H1 (cell line): ENCODE data around the gene HBEGF. TPM values are rescaled to one million over a fixed set of nuclear protein-coding genes. Genes with fewer than 3 reads are reported as not detected.

ENCODE experiments used
- CTCF ChIA-PET: fragments of 300-600 bp; sonication (Branson Sonifier 250); formaldehyde crosslinking; loops from one replicate; lab custom pipeline; 2021; ENCODE audit not compliant: partially characterized antibody; lab: Charles Lee
- POLR2A ChIA-PET: fragments of 300-600 bp; sonication (Branson Sonifier 250); formaldehyde crosslinking; loops from one replicate; lab custom pipeline; 2021; ENCODE audit warnings: inconsistent platforms; ENCODE audit not compliant: partially characterized antibody; lab: Charles Lee
- DNase-seq, 2 experiments: peaks; one replicate each; pipeline versions ENCODE4 v3.0.0 to v3.0.0-alpha.2; 2010 to 2022; ENCODE audit warnings: low spot score in 2 of 2, low read depth in 1 of 2, mixed read lengths in 1 of 2
- FAIRE-seq: peaks from 2 replicates; lab custom pipeline; 2011; peaks lifted over from hg19 to GRCh38; lab: Jason Lieb, UNC
- H2AFZ ChIP-seq: 2 replicates; pipeline ENCODE4 v1.8.1; 2012; ENCODE audit warnings: low read length, inconsistent platforms
- H2AK5ac ChIP-seq: 2 replicates; pipeline ENCODE4 v1.6.1; 2013; ENCODE audit warnings: low read depth, low read length
- H2BK120ac ChIP-seq: replicated peaks from 2 replicates; pipeline ENCODE3; 2013; ENCODE audit warnings: low read depth, low read length, inconsistent platforms
- H2BK12ac ChIP-seq: 2 replicates; pipeline ENCODE4 v1.6.1; 2013; ENCODE audit warnings: low read depth, low read length
- H2BK15ac ChIP-seq: 2 replicates; pipeline ENCODE4 v1.6.1; 2013; ENCODE audit warnings: low read length
- H2BK20ac ChIP-seq: 2 replicates; pipeline ENCODE4 v1.6.1; 2013; ENCODE audit warnings: low read length
- H2BK5ac ChIP-seq: 2 replicates; pipeline ENCODE4 v1.6.1; 2013; ENCODE audit warnings: low read depth, low read length
- H3K14ac ChIP-seq: 2 replicates; pipeline ENCODE4 v1.6.1; 2013; ENCODE audit warnings: inconsistent platforms; ENCODE audit not compliant: insufficient read length
- H3K18ac ChIP-seq: 2 replicates; pipeline ENCODE4 v1.6.1; 2013; ENCODE audit warnings: low read length; ENCODE audit errors: extremely low read depth
- H3K23ac ChIP-seq: 2 replicates; pipeline ENCODE4 v1.6.1; 2013; ENCODE audit warnings: inconsistent platforms; ENCODE audit not compliant: insufficient read length
- H3K23me2 ChIP-seq: 2 replicates; pipeline ENCODE4 v1.6.1; 2013; ENCODE audit warnings: low read depth, low read length
- H3K27ac ChIP-seq: 2 replicates; pipeline ENCODE4 v1.6.1; 2011; ENCODE audit warnings: low read depth, low read length, inconsistent platforms
- H3K27me3 ChIP-seq, 4 experiments: replicated peaks in 1 of 4; 1 replicate in 1 of 4; 2 replicates in 3 of 4; pipeline versions ENCODE4 v1.6.1 to v1.8.1; 2011 to 2013; ENCODE audit warnings: low read length in 3 of 4, mild to moderate bottlenecking in 3 of 4, inconsistent platforms in 2 of 4, mixed read lengths in 2 of 4, moderate library complexity in 1 of 4; ENCODE audit not compliant: control insufficient read depth in 3 of 4, insufficient read depth in 3 of 4; ENCODE audit errors: extremely low read depth in 1 of 4
- H3K36me3 ChIP-seq, 4 experiments: 2 replicates each; pipeline versions ENCODE4 v1.6.1 to v1.8.1; 2011 to 2013; ENCODE audit warnings: mild to moderate bottlenecking in 4 of 4, low read length in 3 of 4, moderate library complexity in 2 of 4, control low read depth in 1 of 4, inconsistent platforms in 1 of 4; ENCODE audit not compliant: insufficient read depth in 4 of 4, control insufficient read depth in 2 of 4
- H3K4ac ChIP-seq: replicated peaks from 2 replicates; pipeline ENCODE3; 2013; ENCODE audit warnings: low read length, low read depth, mixed read lengths, inconsistent platforms; ENCODE audit not compliant: insufficient read length
- H3K4me1 ChIP-seq, 4 experiments: replicated peaks in 1 of 4; 1 replicate in 1 of 4; 2 replicates in 3 of 4; pipeline versions ENCODE4 v1.6.1 to v1.8.1; 2011 to 2013; ENCODE audit warnings: low read length in 3 of 4, inconsistent platforms in 2 of 4, mixed read lengths in 1 of 4; ENCODE audit not compliant: insufficient read depth in 4 of 4, control insufficient read depth in 3 of 4
- H3K4me2 ChIP-seq, 2 experiments: 2 replicates each; pipeline versions ENCODE4 v1.6.1 to v1.8.1; 2011 to 2013; ENCODE audit warnings: low read depth in 2 of 2, low read length in 2 of 2, control low read depth in 1 of 2, inconsistent platforms in 1 of 2, mild to moderate bottlenecking in 1 of 2; ENCODE audit not compliant: insufficient read depth in 1 of 2
- H3K4me3 ChIP-seq, 4 experiments: fragments of 200-600, 300-600 bp in 1 of 4; sonication (generic), shearing (Covaris generic), sonication (Bioruptor Twin) in 1 of 4; 2 replicates each; pipeline versions ENCODE4 v1.5.1 to v1.8.1; 2011 to 2016; ENCODE audit warnings: low read length in 4 of 4, low read depth in 3 of 4, control low read depth in 2 of 4, inconsistent platforms in 2 of 4, mild to moderate bottlenecking in 2 of 4, mixed read lengths in 1 of 4, moderate library complexity in 1 of 4; ENCODE audit not compliant: insufficient read depth in 2 of 4; ENCODE audit errors: extremely low read depth in 1 of 4
- H3K56ac ChIP-seq: replicated peaks from 2 replicates; pipeline ENCODE3; 2013; ENCODE audit warnings: low read depth, mild to moderate bottlenecking, mixed read lengths, low read length, inconsistent platforms; ENCODE audit not compliant: insufficient read length
- H3K79me1 ChIP-seq: 2 replicates; pipeline ENCODE4 v1.6.1; 2013; ENCODE audit warnings: low read depth, low read length, control low read depth
- H3K79me2 ChIP-seq, 2 experiments: 2 replicates each; pipeline versions ENCODE4 v1.6.1 to v1.8.1; 2012 to 2013; ENCODE audit warnings: low read length in 2 of 2, mild to moderate bottlenecking in 2 of 2, inconsistent platforms in 1 of 2; ENCODE audit not compliant: insufficient read depth in 2 of 2, control insufficient read depth in 1 of 2
- H3K9ac ChIP-seq, 4 experiments: replicated peaks in 1 of 4; 1 replicate in 1 of 4; 2 replicates in 3 of 4; pipeline versions ENCODE4 v1.6.1 to v1.8.1; 2011 to 2013; ENCODE audit warnings: low read depth in 3 of 4, low read length in 3 of 4, control low read depth in 2 of 4, mild to moderate bottlenecking in 2 of 4, moderate library complexity in 2 of 4, inconsistent platforms in 1 of 4; ENCODE audit errors: extremely low read depth in 1 of 4
- H3K9me3 ChIP-seq, 2 experiments: 2 replicates each; pipeline versions ENCODE4 v1.6.1 to v1.8.1; 2012 to 2013; ENCODE audit warnings: mild to moderate bottlenecking in 2 of 2, moderate library complexity in 2 of 2, control low read depth in 1 of 2, inconsistent platforms in 1 of 2, low read depth in 1 of 2, low read length in 1 of 2, mixed read lengths in 1 of 2; ENCODE audit not compliant: insufficient read depth in 2 of 2
- H4K20me1 ChIP-seq, 2 experiments: replicated peaks in 1 of 2; 2 replicates each; pipeline versions ENCODE3 to v1.8.1; 2011 to 2013; ENCODE audit warnings: inconsistent platforms in 2 of 2, low read length in 2 of 2, mild to moderate bottlenecking in 1 of 2; ENCODE audit not compliant: insufficient read depth in 2 of 2, control insufficient read depth in 1 of 2
- H4K5ac ChIP-seq: 2 replicates; pipeline ENCODE4 v1.6.1; 2013; ENCODE audit warnings: low read length, low read depth, mixed read lengths, inconsistent platforms; ENCODE audit not compliant: insufficient read length
- H4K8ac ChIP-seq: 2 replicates; pipeline ENCODE4 v1.8.0; 2013; ENCODE audit warnings: mild to moderate bottlenecking, moderate library complexity, low read length, inconsistent platforms; ENCODE audit not compliant: insufficient read depth; ENCODE audit errors: extremely low read depth
- H4K91ac ChIP-seq: replicated peaks from 2 replicates; pipeline ENCODE3; 2013; ENCODE audit warnings: low read length, mixed read lengths, inconsistent platforms; ENCODE audit not compliant: insufficient read length
- KDM5A ChIP-seq: fragments of 200-600 bp; IDR thresholded peaks from 2 replicates; pipeline ENCODE4 v1.7.1; 2012; ENCODE audit warnings: mild to moderate bottlenecking, low read length, inconsistent platforms, mixed read lengths
- SIX5 ChIP-seq: IDR thresholded peaks from 2 replicates; pipeline ENCODE4 v1.6.1; 2011; ENCODE audit warnings: mild to moderate bottlenecking, low read depth, low read length
- WGBS, 2 experiments: shearing (Covaris generic) in 1 of 2; methylation state at CpG; one replicate each; pipeline versions ENCODE4 v1.1.6 to v1.1.7; 2013 to 2015; ENCODE audit warnings: low lambda C conversion rate in 2 of 2, mixed read lengths in 2 of 2, inconsistent platforms in 1 of 2, low coverage in 1 of 2, missing lambda C conversion rate in 1 of 2; ENCODE audit not compliant: insufficient replicate concordance in 2 of 2, insufficient coverage in 1 of 2, insufficient read length in 1 of 2; ENCODE audit errors: extremely low coverage in 1 of 2, missing lambda C conversion rate in 1 of 2; 5-methylcytosine and 5-hydroxymethylcytosine counted together
- polyA plus RNA-seq, 7 experiments: library from polyadenylated mRNA; depleted of rRNA in 3 of 7; stranded (reverse) in 5 of 7; unstranded in 2 of 7; fragments of >200 nt in 5 of 7; fragments of 200-250 nt in 2 of 7; gene quantifications; 1 replicate in 5 of 7; 2 replicates in 1 of 7; 4 replicates in 1 of 7; pipeline versions ENCODE4 v1.2.1 to v1.2.3, GENCODE V29; 2011 to 2013; ENCODE audit warnings: missing spikeins in 2 of 7, mixed read lengths in 2 of 7
- total RNA-seq: library from RNA; stranded (reverse); fragmentation: NEBNext Ultra II Directional; extraction: Animal tissue kit (Norgen Biotek cat#: 25700); gene quantifications from 2 replicates; pipeline ENCODE4 v1.2.1, GENCODE V29; 2021

HBEGF gene
- total and polyA plus RNA-seq, 2 of the 8 experiments (the other 6 are each of a cell fraction or from before 2014, with no cell fraction given): 2.4 to 2.5 TPM

- Histone ChIP-seq H3K23ac (no peak overlapping the region), H3K23me2 (no peaks in the 10 kb centered on the region; the same call in 1 of the 2 replicates), H3K36me3 (no peaks in the 10 kb centered on the region), H2BK20ac (no peak overlapping the region), H3K79me2 (no peaks in the 10 kb centered on the region), H3K14ac (no peak overlapping the region), H3K9ac (no peak overlapping the region), H3K27me3 (peaks cover 0 to 7% (median 2%) of the 10 kb centered on the region in 4 experiments; a peak in 2 of 7 replicates), H3K4me1 (peaks cover 0 to 10% (median under 1%) of the 10 kb centered on the region in 4 experiments; a peak in 4 of 7 replicates), H4K20me1 (no peaks in the 10 kb centered on the region), H3K56ac (no peak overlapping the region), H2AFZ (no peak overlapping the region), H3K4me2 (no peak overlapping the region), H3K79me1 (no peaks in the 10 kb centered on the region), H2BK120ac (no peak overlapping the region), H2BK12ac (peak overlapping the region; percentile 22; the same call in 1 of the 2 replicates), H2BK15ac (peak overlapping the region; percentile 40; the same call in 1 of the 2 replicates), H4K91ac (no peak overlapping the region), H2BK5ac (no peak overlapping the region), H4K5ac (no peak overlapping the region), H3K18ac (no peak overlapping the region), H3K4me3 (no peak overlapping the region), H3K9me3 (no peaks in the 10 kb centered on the region), H4K8ac (no peak overlapping the region; the same call in 1 of the 2 replicates), H3K27ac (no peak overlapping the region), H3K4ac (no peak overlapping the region), H2AK5ac (no peak overlapping the region)
- WGBS, 2 experiments: 100% methylated on average over 2 of the region's 2 CpGs; no CpG with 5 or more reads in 1 of the 2 experiments
- POLR2A ChIA-PET: interaction anchor here (1.1 kb wide), 1 partner anchor 11 kb away, joined by 5 read pairs; no protein-coding TSS in a partner anchor
- FAIRE-seq: no peak
- CTCF ChIA-PET: interaction anchor here (0.7 to 5.8 kb wide), 5 partner anchors 11 to 119 kb away, joined by 3 to 135 read pairs (median 45); partner anchors contain the start of gene HBEGF
- no peak for TF ChIP-seq SIX5
- no peak for TF ChIP-seq KDM5A
- DNase-seq: no peak
Observed at GRCh38 chr5:140361901-140362300, 15.5 kb upstream of the HBEGF start.
